ENCODE measurements around the gene BHLHE40.
"Not testable (repeated sequence)": the region's sequence is repeated elsewhere in the genome, so short reads cannot be mapped to it uniquely, and the experiment has no call there.

GRCh38 chr3:4971437-4971836 is 7.8 kb upstream of the BHLHE40 start:
- not testable (repeated sequence) for TF ChIP-seq POLR2A (IDR thresholded peaks at IDR 0.05; ENCODE audit: low read length); RCOR1 (IDR thresholded peaks at IDR 0.05; ENCODE audit: low read depth, low read length)
